Type B pancreatic cell (in vitro differentiated cells): ENCODE results near the gene GCNT4. TPM values are rescaled to one million over a fixed set of nuclear protein-coding genes. Genes with fewer than 3 reads are reported as not detected.

ENCODE experiments used
- DNase-seq: peaks from one replicate; pipeline ENCODE4 v3.0.0; 2021; ENCODE audit warnings: mixed read lengths; ENCODE audit not compliant: unreplicated experiment; ENCODE audit errors: extremely low spot score
- H3K27ac Mint-ChIP-seq: 2 replicates; pipeline ENCODE4 v1.8.0; 2021; ENCODE audit warnings: mild to moderate bottlenecking, mixed read lengths
- H3K27me3 Mint-ChIP-seq: 2 replicates; pipeline ENCODE4 v1.8.0; 2021; ENCODE audit warnings: mixed read lengths
- H3K36me3 Mint-ChIP-seq: 2 replicates; pipeline ENCODE4 v1.8.0; 2021; ENCODE audit warnings: mixed read lengths
- H3K4me1 Mint-ChIP-seq: one replicate; pipeline ENCODE4 v1.8.0; 2021; ENCODE audit warnings: mixed read lengths; ENCODE audit not compliant: unreplicated experiment
- H3K4me3 Mint-ChIP-seq: 2 replicates; pipeline ENCODE4 v1.8.0; 2021; ENCODE audit warnings: mild to moderate bottlenecking, mixed read lengths
- H3K9me3 Mint-ChIP-seq: 2 replicates; pipeline ENCODE4 v1.8.0; 2021; ENCODE audit warnings: mixed read lengths
- total RNA-seq: library from RNA; stranded (reverse); gene quantifications from 2 replicates; pipeline ENCODE4 v1.2.1, GENCODE V29; 2021; ENCODE audit warnings: low replicate concordance
- TF ChIP-seq, protein P1 (sequence below): fragments of 200-600 bp; sonication (generic); conservative IDR thresholded peaks from 2 replicates; pipeline ENCODE4 v1.5.0; 2021; ENCODE audit warnings: antibody characterized with exemption, mild to moderate bottlenecking

Gene GCNT4
- total RNA-seq, 1 donor from 2014 or later: 7.1 TPM

DNA sequence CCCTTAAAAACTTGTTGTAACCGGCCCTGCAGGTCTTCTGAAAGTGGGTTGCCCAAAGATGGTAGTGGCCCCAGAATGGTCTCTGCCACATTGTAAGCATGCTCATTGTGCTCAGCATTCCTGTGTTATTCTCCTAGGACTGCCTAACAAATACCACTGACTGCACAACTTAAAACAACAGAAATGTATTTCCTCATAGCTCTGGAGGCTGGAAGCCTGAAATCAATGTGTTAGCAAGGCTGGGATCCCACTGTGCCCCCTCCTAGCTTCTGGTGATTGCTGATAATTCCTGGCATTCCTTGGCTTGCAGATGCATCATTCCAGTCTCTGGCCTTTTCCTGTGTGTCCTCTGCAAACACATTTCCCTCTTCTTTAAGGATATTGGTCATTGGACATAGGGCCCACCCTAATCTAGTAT lies 3.4 kb upstream of the GCNT4 start:
- TF ChIP-seq, protein P1, sequence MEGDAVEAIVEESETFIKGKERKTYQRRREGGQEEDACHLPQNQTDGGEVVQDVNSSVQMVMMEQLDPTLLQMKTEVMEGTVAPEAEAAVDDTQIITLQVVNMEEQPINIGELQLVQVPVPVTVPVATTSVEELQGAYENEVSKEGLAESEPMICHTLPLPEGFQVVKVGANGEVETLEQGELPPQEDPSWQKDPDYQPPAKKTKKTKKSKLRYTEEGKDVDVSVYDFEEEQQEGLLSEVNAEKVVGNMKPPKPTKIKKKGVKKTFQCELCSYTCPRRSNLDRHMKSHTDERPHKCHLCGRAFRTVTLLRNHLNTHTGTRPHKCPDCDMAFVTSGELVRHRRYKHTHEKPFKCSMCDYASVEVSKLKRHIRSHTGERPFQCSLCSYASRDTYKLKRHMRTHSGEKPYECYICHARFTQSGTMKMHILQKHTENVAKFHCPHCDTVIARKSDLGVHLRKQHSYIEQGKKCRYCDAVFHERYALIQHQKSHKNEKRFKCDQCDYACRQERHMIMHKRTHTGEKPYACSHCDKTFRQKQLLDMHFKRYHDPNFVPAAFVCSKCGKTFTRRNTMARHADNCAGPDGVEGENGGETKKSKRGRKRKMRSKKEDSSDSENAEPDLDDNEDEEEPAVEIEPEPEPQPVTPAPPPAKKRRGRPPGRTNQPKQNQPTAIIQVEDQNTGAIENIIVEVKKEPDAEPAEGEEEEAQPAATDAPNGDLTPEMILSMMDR: no peak
- Mint-ChIP-seq H3K27ac (peak overlapping the region; percentile 35), H3K36me3 (no peaks in the 10 kb centered on the region), H3K4me1 (peaks cover 25% of the 10 kb centered on the region), H3K27me3 (peaks cover 20% of the 10 kb centered on the region), H3K4me3 (peak overlapping the region; percentile 78), H3K9me3 (no peaks in the 10 kb centered on the region)
- no peak for DNase-seq

DNA sequence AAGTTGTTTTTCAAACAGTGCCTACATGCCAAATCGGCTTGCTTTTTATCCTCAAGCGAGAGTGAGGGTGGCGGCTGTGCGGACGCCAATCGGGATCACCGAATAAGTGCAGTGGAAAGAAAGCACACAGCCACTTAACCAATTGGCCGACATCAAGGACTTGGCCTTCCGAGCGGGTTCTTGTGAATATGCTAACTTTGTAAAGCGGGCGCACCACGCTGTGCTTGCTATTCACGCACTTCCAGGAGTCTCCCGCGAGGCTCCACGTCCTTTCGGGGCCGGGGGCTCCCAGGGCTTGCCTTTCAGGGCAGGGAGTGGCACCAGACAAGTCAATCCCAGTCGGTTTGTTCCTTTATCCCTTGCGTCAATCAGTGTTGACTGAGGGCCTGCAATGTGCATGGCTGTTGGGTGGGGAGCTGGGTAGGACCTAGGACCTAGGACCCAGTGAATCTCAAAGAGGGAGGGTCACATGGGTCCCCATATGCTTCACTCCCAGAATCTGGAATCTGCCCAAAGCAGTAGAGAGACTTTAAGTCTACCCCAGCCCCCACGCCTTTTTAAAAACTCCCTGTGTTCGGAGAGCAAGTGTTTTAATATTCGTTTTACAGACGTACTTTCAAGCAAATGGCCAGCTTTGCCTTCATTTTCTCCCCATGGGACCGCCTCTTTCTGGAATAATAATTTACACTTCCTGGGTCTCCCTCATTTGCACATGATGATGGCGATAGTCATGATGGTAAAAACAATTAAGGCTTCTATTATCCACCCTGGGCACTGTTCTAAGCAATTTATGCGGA lies 2.0 kb upstream of the GCNT4 start:
- Mint-ChIP-seq H3K27ac (peak overlapping the region; percentile 93), H3K4me1 (peaks cover 25% of the 10 kb centered on the region), H3K4me3 (peak overlapping the region; percentile 94), H3K36me3 (no peaks in the 10 kb centered on the region), H3K27me3 (peaks cover 20% of the 10 kb centered on the region), H3K9me3 (no peaks in the 10 kb centered on the region)
- DNase-seq: no peak
- TF ChIP-seq, protein P1: no peak

DNA sequence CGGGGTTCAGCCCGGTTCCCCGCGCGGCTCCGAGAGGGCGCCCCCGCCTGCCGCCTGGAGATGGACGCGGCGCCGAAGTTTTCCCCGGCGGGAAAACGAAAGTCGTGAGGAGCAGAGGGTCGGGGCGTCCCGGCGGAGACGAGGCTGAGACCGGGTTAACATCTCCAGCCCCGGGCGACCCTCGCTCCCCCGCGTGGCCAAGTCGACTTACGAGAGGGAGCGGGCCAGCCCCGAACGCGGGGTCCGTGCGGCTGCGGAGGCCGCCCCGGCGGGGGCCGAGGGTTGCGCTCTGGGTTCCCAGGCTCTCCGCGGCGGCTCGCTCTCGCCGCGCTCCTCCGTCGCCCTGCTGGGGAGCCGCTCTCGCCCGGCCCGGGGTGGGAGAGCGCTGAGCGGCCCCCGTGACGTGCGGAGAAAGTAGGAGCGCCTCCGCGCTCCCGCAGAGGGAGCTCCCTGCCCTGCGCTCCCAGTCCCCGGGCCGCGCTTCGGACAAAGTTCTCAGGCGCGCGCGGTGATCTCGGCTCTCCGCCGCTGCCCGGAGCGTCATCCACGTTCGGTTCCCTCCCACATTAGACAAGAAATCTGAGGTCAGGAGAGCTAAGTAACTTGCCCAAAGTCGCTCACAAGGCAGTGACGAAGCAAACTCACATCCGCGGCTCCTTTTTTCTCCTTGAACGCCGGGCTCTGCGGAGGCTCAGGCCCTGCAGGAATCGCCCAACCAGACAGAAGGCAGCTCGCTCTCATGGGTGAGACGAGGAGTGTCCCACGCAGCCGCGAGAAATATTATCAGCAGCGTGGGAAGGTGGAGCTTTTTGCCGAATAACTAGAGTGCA lies 1.2 kb upstream of the GCNT4 start:
- H3K36me3 Mint-ChIP-seq: no peaks in the 10 kb centered on the region
- DNase-seq: peak; percentile 78
- TF ChIP-seq, protein P1: peak; percentile 35
- peaks cover 24% of the 10 kb centered on the region for H3K4me1 Mint-ChIP-seq
- peak overlapping the region; percentile 94 for H3K4me3 Mint-ChIP-seq
- H3K9me3 Mint-ChIP-seq: no peaks in the 10 kb centered on the region
- peak overlapping the region; percentile 93 for H3K27ac Mint-ChIP-seq
- peaks cover 20% of the 10 kb centered on the region for H3K27me3 Mint-ChIP-seq

DNA sequence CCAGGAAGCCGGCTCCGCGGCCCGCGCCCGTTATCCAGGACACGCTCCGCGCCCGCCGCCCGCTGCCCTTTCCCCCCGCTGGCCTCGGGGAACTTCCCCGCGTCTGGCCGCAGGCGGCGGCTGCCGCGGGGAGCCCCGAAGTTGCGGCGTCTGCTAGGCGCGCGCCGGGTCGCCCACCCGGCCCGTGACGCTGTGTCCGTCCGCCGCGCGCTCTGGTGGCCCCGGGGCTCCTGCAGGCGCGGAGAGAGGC lies 621 bp upstream of the GCNT4 start:
- TF ChIP-seq, protein P1: no peak
- Mint-ChIP-seq H3K27ac (no peak overlapping the region), H3K4me3 (no peak overlapping the region), H3K27me3 (peaks cover 20% of the 10 kb centered on the region), H3K9me3 (no peaks in the 10 kb centered on the region), H3K4me1 (peaks cover 24% of the 10 kb centered on the region), H3K36me3 (no peaks in the 10 kb centered on the region)
- no peak for DNase-seq

DNA sequence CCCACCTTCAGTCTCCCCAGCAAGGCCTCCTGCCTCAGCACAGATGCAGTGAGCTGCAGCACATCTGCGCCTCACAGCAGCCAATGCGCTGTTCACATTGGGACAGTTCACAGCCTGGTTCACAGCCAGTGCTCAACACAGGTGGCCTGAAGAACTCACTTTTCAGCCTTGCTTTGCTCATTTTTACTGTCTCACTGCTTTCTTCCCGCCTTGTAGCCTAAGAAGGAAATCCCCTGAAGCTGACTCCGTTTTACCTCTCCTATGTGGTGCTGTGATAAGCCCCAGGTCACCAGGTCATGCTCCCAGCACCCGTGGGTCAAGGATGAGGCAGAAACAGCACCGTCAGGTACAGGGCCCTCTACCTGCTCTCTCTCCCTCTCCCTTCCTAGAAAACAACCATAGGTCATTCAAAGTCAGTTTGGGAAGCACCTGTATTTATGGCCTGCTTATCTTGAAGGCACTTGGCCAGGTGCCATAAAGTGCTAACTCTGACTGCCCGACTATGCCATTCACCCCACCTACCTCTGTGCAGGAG lies 1.1 kb downstream of the GCNT4 start:
- peaks cover 20% of the 10 kb centered on the region for H3K27me3 Mint-ChIP-seq
- DNase-seq: no peak
- H3K4me1 Mint-ChIP-seq: peaks cover 24% of the 10 kb centered on the region
- no peaks in the 10 kb centered on the region for H3K9me3 Mint-ChIP-seq
- peak overlapping the region; percentile 84 for H3K27ac Mint-ChIP-seq
- TF ChIP-seq, protein P1: no peak
- peak overlapping the region; percentile 92 for H3K4me3 Mint-ChIP-seq
- H3K36me3 Mint-ChIP-seq: no peaks in the 10 kb centered on the region
